Vagina (tissue), 2 donors: ENCODE data around the gene TCOF1. TPM values are rescaled to one million over a fixed set of nuclear protein-coding genes. Genes with fewer than 3 reads are reported as not detected.

ENCODE experiments used
- DNase-seq, 2 donors: peaks; one replicate each; pipeline ENCODE4 v3.0.0-alpha.2; 2017; ENCODE audit errors: extremely low spot score in 2 of 2
- H3K27ac ChIP-seq: fragments of 200-600 bp; sonication (generic); one replicate; pipeline ENCODE4 v1.5.1; 2019
- H3K27me3 ChIP-seq: fragments of 200-600 bp; sonication (generic); one replicate; pipeline ENCODE4 v1.5.1; 2019
- H3K36me3 ChIP-seq, 2 donors: fragments of 200-600 bp; sonication (generic); one replicate each; pipeline ENCODE4 v1.5.1; 2017 to 2019
- H3K4me1 ChIP-seq: fragments of 200-600 bp; sonication (generic); one replicate; pipeline ENCODE4 v1.5.1; 2019
- H3K4me3 ChIP-seq, 2 donors: fragments of 200-600 bp; sonication (generic); 1 replicate in 1 of 2; 2 replicates in 1 of 2; pipeline ENCODE4 v1.5.1; 2016 to 2019
- H3K9me3 ChIP-seq: fragments of 200-600 bp; sonication (generic); one replicate; pipeline ENCODE4 v1.5.1; 2019
- CTCF ChIP-seq, 3 experiments: fragments of 450-650 bp in 2 of 3; fragments of 200-600 bp in 1 of 3; sonication (generic) in 1 of 3; IDR thresholded peaks; one replicate each; pipeline ENCODE4 v1.5.1; 2017 to 2019; ENCODE audit warnings: antibody characterized with exemption in 3 of 3, mild to moderate bottlenecking in 2 of 3, moderate library complexity in 2 of 3
- POLR2A ChIP-seq, 2 donors: fragments of 450-650 bp; IDR thresholded peaks; one replicate each; pipeline ENCODE4 v1.6.1; 2017; ENCODE audit warnings: antibody characterized with exemption in 2 of 2, mild to moderate bottlenecking in 2 of 2, moderate library complexity in 2 of 2
- POLR2AphosphoS5 ChIP-seq, 2 donors: sonication (generic); formaldehyde crosslinking; IDR thresholded peaks; one replicate each; pipeline ENCODE4 v1.9.0; 2017; ENCODE audit warnings: antibody characterized with exemption in 2 of 2, mild to moderate bottlenecking in 2 of 2, low read depth in 1 of 2; ENCODE audit not compliant: insufficient read depth in 1 of 2
- intact Hi-C: fragments of 100-400 bp; cut with DNase I; formaldehyde crosslinking; loops from one replicate; pipeline ENCODE4 v1.15.1; 2023
- total RNA-seq: library from RNA; depleted of rRNA; stranded (reverse); fragments of >200 nt; gene quantifications from one replicate; pipeline ENCODE4 v1.2.3, GENCODE V29; 2016

TCOF1 gene
- total RNA-seq, 1 donor from 2014 or later, result 39.3 TPM

GRCh38 chr5:150402901-150403342 lies 45.4 kb downstream of the TCOF1 start:
- peaks cover 0 to 15% of the 10 kb centered on the region in 2 donors for H3K36me3 ChIP-seq
- no peaks in the 10 kb centered on the region for H3K4me1 ChIP-seq
- TF ChIP-seq POLR2AphosphoS5 (IDR thresholded peaks at IDR 0.05; ENCODE audit: insufficient read depth in 1 of 2, low read depth in 1 of 2) (no peak), CTCF (IDR thresholded peaks at IDR 0.05) (no peak), POLR2A (IDR thresholded peaks at IDR 0.05) (no peak)
- no peak overlapping the region for H3K27ac ChIP-seq
- intact Hi-C loops, result no loop called here
- H3K4me3 ChIP-seq, result no peak overlapping the region
- H3K9me3 ChIP-seq, result no peaks in the 10 kb centered on the region
- no peaks in the 10 kb centered on the region for H3K27me3 ChIP-seq
- DNase-seq, result no peak

- TF ChIP-seq POLR2AphosphoS5 (IDR thresholded peaks at IDR 0.05; ENCODE audit: insufficient read depth in 1 of 2, low read depth in 1 of 2) (no peak), POLR2A (IDR thresholded peaks at IDR 0.05) (no peak), CTCF (IDR thresholded peaks at IDR 0.05) (no peak)
- no peaks in the 10 kb centered on the region for H3K27me3 ChIP-seq
- H3K4me1 ChIP-seq, result no peaks in the 10 kb centered on the region
- no peaks in the 10 kb centered on the region for H3K9me3 ChIP-seq
- intact Hi-C loops, result no loop called here
- H3K27ac ChIP-seq, result no peak overlapping the region
- DNase-seq, result no peak
- peaks cover 0 to 10% of the 10 kb centered on the region in 2 donors for H3K36me3 ChIP-seq
- H3K4me3 ChIP-seq, result no peak overlapping the region
Measured at GRCh38 chr5:150404121-150404520, 46.6 kb downstream of the TCOF1 start.

GRCh38 chr5:150404535-150404934 lies 47.0 kb downstream of the TCOF1 start:
- Histone ChIP-seq H3K9me3 (no peaks in the 10 kb centered on the region), H3K27ac (no peak overlapping the region), H3K4me1 (no peaks in the 10 kb centered on the region), H3K27me3 (no peaks in the 10 kb centered on the region), H3K4me3 (no peak overlapping the region), H3K36me3 (peaks cover 0 to 6% of the 10 kb centered on the region in 2 donors)
- TF ChIP-seq POLR2A (IDR thresholded peaks at IDR 0.05) (no peak), POLR2AphosphoS5 (IDR thresholded peaks at IDR 0.05; ENCODE audit: insufficient read depth in 1 of 2, low read depth in 1 of 2) (no peak), CTCF (IDR thresholded peaks at IDR 0.05) (no peak)
- DNase-seq, result no peak
- intact Hi-C loops, result no loop called here

DNA sequence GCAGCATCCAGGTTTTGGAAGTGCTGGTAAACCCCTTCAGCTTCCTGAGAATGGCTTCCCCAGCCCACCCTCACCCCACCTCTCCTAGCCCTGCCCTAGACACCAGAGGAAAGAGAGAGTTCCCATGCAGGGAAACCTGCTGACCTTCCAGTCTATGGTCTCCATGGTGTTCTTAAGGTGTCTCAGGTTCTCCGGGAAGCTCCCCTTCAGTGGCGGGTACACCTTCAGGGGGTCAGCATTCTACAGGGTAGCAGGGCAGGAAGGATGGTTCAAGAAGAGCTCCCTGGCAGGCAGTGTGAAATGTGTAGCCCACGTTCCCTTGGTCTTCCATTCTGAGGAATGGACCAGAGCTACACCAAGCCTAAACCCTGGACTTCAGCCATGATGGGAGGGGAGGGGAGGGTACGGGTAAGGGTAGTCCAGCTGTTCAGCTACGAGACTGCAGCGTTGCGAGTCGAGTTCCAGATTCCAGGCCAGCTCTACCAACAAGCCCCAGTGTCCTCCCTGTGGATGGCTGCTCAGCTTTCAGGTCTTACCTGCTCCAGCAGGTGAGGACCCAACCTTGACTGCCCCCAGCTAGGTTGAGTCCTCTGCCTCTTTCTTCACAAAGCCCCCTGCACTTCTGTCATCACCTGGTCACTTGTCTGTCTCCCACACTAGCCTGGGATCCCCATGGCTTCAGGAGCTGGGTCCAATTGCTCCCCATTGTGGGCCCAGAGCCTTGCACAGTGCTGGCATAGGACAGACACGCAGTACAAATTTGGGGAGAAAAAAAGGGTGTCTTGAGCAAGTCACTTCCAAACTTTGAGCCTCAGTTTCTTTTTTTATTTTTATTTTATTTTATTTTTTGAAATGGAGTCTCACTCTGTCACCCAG lies 47.7 kb downstream of the TCOF1 start:
- no peak for DNase-seq
- TF ChIP-seq POLR2A (IDR thresholded peaks at IDR 0.05), result no peak
- no peak for TF ChIP-seq CTCF (IDR thresholded peaks at IDR 0.05)
- no peak for TF ChIP-seq POLR2AphosphoS5 (IDR thresholded peaks at IDR 0.05; ENCODE audit: insufficient read depth in 1 of 2, low read depth in 1 of 2)
- H3K4me1 ChIP-seq, result peaks cover 3% of the 10 kb centered on the region
- no peaks in the 10 kb centered on the region for H3K27me3 ChIP-seq
- intact Hi-C loops, result no loop called here
- no peaks in the 10 kb centered on the region for H3K36me3 ChIP-seq
- no peak overlapping the region for H3K4me3 ChIP-seq
- H3K9me3 ChIP-seq, result no peaks in the 10 kb centered on the region
- no peak overlapping the region for H3K27ac ChIP-seq

- Histone ChIP-seq H3K9me3 (no peaks in the 10 kb centered on the region), H3K27me3 (no peaks in the 10 kb centered on the region), H3K27ac (no peak overlapping the region), H3K4me1 (peaks cover 6% of the 10 kb centered on the region), H3K36me3 (no peaks in the 10 kb centered on the region), H3K4me3 (no peak overlapping the region)
- intact Hi-C loops, result no loop called here
- no peak for DNase-seq
- no peak for TF ChIP-seq POLR2AphosphoS5 (IDR thresholded peaks at IDR 0.05; ENCODE audit: insufficient read depth in 1 of 2, low read depth in 1 of 2)
- no peak for TF ChIP-seq POLR2A (IDR thresholded peaks at IDR 0.05)
- no peak for TF ChIP-seq CTCF (IDR thresholded peaks at IDR 0.05)
Measured at GRCh38 chr5:150406103-150406722, 48.7 kb downstream of the TCOF1 start.
